GM12873 (cell line): ENCODE data around the gene ZFP91.
A peak's percentile ranks its signal among the peaks of the same experiment; 100 is the strongest.

ENCODE experiments used
- TF ChIP-seq, protein P1 (sequence below): IDR thresholded peaks from 2 replicates; pipeline ENCODE4 v1.5.1; 2012; ENCODE audit warnings: low read depth, mild to moderate bottlenecking, moderate library complexity, low read length, control low read depth; ENCODE audit not compliant: insufficient read depth; ENCODE audit errors: missing control alignments

The ZFP91 gene

DNA sequence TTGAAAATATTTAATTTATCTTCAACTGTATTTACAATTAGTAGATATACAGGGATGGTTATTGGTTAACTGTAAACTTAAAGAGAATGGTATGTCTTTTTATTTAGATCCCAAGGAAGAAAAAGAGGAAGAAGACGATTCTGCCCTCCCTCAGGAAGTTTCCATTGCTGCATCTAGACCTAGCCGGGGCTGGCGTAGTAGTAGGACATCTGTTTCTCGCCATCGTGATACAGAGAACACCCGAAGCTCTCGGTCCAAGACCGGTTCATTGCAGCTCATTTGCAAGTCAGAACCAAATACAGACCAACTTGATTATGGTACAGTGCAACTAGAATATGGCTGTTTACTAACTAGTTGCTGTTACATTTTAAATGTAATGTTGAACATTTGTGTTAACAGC lies 30.9 kb downstream of the ZFP91 start:
- TF ChIP-seq, protein P1, sequence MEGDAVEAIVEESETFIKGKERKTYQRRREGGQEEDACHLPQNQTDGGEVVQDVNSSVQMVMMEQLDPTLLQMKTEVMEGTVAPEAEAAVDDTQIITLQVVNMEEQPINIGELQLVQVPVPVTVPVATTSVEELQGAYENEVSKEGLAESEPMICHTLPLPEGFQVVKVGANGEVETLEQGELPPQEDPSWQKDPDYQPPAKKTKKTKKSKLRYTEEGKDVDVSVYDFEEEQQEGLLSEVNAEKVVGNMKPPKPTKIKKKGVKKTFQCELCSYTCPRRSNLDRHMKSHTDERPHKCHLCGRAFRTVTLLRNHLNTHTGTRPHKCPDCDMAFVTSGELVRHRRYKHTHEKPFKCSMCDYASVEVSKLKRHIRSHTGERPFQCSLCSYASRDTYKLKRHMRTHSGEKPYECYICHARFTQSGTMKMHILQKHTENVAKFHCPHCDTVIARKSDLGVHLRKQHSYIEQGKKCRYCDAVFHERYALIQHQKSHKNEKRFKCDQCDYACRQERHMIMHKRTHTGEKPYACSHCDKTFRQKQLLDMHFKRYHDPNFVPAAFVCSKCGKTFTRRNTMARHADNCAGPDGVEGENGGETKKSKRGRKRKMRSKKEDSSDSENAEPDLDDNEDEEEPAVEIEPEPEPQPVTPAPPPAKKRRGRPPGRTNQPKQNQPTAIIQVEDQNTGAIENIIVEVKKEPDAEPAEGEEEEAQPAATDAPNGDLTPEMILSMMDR, result no peak

DNA sequence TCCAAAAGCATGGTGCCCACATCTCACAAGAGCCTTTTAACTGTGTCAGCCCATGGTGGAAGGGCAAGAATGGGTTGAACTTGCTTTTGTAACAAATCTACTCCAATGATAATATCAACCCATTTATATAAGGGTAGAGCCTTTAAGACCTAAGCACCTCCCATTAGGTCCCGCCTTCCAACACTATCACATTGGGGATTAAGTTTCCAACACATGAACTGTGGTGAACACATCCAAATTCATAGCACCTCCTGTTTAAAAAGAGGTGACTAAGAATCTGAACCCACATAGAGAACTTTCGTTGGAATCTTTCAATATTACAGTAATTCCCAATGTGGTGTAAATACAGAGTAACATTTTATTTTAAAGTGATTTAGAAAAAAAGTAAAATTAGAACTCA lies 34.4 kb downstream of the ZFP91 start:
- TF ChIP-seq, protein P1, result no peak

DNA sequence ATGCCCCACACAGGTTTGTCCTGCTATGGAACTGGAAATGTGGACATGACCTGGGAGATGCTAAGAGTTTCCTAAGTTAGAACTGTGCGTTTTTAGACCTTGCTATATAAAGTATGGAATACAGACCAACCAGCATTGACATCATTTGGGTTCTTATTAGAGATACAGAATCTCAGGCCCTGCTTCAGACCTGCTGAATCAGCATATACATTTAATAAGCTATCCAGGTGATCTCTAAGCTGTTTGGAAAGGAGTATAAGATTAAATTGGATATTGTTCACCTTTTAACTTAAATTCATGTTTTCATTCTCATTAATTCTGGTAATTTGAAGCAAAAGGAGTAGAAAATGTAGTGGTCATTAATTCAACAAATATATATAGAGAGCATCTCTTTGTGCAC lies 36.7 kb downstream of the ZFP91 start:
- TF ChIP-seq, protein P1, result no peak

DNA sequence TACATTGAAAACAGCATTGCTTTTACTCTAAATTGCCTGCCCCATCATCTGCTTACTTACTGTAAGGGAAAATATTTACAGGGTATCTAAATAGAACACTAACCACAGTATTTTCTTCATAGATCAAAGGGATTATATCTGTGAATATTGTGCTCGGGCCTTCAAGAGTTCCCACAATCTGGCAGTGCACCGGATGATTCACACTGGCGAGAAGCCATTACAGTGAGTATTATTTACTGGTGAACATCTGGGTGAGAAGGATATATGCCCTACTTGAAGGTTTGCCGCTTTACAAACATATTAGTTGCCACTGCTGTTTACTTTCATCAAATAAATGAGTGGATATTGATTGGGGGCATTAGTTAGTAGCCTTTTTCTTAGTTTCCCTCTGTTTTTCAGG lies 37.7 kb downstream of the ZFP91 start:
- TF ChIP-seq, protein P1, result no peak

DNA sequence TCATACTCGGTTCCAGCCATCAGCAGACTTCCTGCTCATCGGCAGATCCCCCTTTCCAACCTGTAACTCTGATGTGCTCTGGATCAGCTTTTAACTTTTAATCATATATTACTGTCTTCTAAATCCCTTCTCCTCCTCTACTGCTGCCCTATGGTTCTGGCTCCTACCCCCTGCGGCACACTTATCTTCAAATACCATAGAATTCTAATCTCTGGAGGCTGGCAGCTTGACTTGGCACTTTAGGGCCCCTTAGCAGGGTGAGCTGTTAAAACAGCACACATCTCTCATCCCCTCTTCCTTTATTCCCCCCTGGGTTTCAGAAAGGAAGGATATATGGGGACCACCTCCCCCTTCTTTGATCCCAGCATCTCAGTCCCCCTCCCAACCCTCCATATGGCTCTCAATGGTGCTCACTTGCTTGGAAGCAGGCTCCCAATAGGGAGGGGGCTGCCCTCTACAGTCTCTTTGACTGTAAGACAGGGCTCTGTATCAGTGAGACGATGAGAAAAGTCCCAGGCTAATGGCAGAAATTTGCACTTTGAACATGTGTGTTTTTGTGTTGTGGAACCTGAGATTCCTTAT lies 39.2 kb downstream of the ZFP91 start:
- TF ChIP-seq, protein P1, result peak; percentile 35

DNA sequence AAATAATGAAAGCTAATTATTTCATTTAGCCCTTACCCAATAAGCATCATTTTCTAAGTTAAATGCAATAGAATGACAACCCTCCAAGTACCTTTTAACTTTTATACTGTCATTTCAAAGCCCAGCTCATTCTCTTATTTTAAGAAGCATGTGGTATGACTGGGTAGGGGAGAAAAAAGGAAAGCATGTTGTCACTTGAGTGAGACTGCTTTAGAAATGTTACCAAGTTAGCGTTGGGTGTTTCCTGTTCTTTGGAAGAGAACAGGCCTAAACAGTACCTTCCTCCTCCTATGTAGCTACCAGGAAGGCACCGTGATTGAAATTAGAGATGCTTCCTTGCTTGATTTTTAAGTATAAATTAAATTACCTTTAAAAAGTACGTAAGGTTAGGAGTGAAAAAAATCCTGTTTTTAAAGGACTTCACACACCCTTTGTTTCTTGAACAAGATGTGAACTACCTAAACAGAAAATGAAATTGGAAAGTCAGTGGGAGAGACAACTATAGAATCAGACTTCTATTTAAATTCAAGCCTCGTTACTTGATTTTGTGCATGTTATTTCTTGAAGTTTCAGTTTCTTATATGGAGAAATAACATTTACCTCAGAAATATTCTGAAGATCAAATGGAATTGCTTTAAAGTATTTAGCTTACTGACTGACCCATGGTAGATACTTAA lies 42.9 kb downstream of the ZFP91 start:
- TF ChIP-seq, protein P1, result no peak

DNA sequence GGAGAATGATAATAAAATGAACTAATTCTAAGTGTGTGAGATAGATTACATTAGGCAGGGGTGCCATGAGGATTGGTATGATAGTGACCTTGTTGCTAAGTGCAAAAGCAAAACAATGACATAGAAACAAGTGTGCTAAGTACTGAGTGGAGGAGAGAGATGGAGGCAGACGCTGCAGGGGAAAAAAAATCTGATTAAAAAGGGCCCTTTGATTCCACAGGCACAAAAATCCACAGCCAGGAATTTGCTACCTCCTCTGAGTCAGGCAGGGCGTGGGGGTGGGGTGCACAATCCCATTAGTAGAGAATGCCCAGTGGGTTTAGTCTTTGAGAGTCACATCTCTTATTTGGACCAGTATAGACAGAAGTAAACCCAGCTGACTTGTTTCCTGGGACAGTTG lies 43.5 kb downstream of the ZFP91 start, which contains the start of gene CNTF:
Gene CNTF (plus strand): TSS at position 322 of the 400 bp plus-strand sequence. CDS start 88 bp downstream, outside the sequence.
- TF ChIP-seq, protein P1, result no peak
